Kidney capillary endothelial cell (primary cell): ENCODE data around the gene RAET1E.
"Not testable (repeated sequence)": the region's sequence is repeated elsewhere in the genome, so short reads cannot be mapped to it uniquely, and the experiment has no call there.

ENCODE experiments used
- DNase-seq: peaks from one replicate; pipeline ENCODE4 v3.0.0-alpha.2; 2018; ENCODE audit warnings: low spot score

RAET1E gene

GRCh38 chr6:149897855-149898744 lies at the start of gene RAET1E:
RAET1E (minus strand) TSS chr6:149898113; CDS start chr6:149890901, 7,212 bp downstream.
- no peak for DNase-seq

- DNase-seq: not testable (repeated sequence)
Observed at GRCh38 chr6:149947533-149947932, 49.6 kb upstream of the RAET1E start.

- not testable (repeated sequence) for DNase-seq
Observed at GRCh38 chr6:149946631-149947030, 48.7 kb upstream of the RAET1E start.

GRCh38 chr6:149945276-149945675 lies 47.4 kb upstream of the RAET1E start:
- not testable (repeated sequence) for DNase-seq

- not testable (repeated sequence) for DNase-seq
Observed at GRCh38 chr6:149943321-149943720, 45.4 kb upstream of the RAET1E start.

- no peak for DNase-seq
Observed at GRCh38 chr6:149942461-149942829, 44.5 kb upstream of the RAET1E start.

- DNase-seq: peak; percentile 98
Observed at GRCh38 chr6:149941583-149942460, 43.9 kb upstream of the RAET1E start, which contains the start of gene ULBP2. ULBP2 (plus strand) TSS chr6:149942014; CDS start chr6:149942073, 59 bp downstream.

- DNase-seq: no peak
Observed at GRCh38 chr6:149940672-149940982, 42.7 kb upstream of the RAET1E start.

GRCh38 chr6:149939909-149940671 lies 42.2 kb upstream of the RAET1E start:
- no peak for DNase-seq

- no peak for DNase-seq
Observed at GRCh38 chr6:149939356-149939648, 41.4 kb upstream of the RAET1E start.

- no peak for DNase-seq
Observed at GRCh38 chr6:149938571-149939355, 40.9 kb upstream of the RAET1E start.

- DNase-seq: not testable (repeated sequence)
Observed at GRCh38 chr6:149938013-149938570, 40.2 kb upstream of the RAET1E start.

GRCh38 chr6:149936743-149937142 lies 38.8 kb upstream of the RAET1E start:
- no peak for DNase-seq

GRCh38 chr6:149935668-149936067 lies 37.8 kb upstream of the RAET1E start:
- no peak for DNase-seq

GRCh38 chr6:149935246-149935645 lies 37.3 kb upstream of the RAET1E start:
- DNase-seq: no peak

- DNase-seq: peak; percentile 76
Observed at GRCh38 chr6:149934249-149935156, 36.6 kb upstream of the RAET1E start.

GRCh38 chr6:149933461-149933860 lies 35.5 kb upstream of the RAET1E start:
- DNase-seq: no peak

- no peak for DNase-seq
Observed at GRCh38 chr6:149933036-149933435, 35.1 kb upstream of the RAET1E start.

GRCh38 chr6:149931501-149931900 lies 33.6 kb upstream of the RAET1E start:
- no peak for DNase-seq

GRCh38 chr6:149929422-149929821 lies 31.5 kb upstream of the RAET1E start:
- no peak for DNase-seq
